Hematopoietic multipotent progenitor cell treated with erythropoietin and hydrocortisone succinate and interleukin-3 and kit ligand, for 4 days (in vitro differentiated cells): ENCODE results near the gene ITGA3.

Experiments used
- DNase-seq: peaks from one replicate; pipeline ENCODE4 v3.0.0-alpha.2; 2015

The ITGA3 gene

DNA sequence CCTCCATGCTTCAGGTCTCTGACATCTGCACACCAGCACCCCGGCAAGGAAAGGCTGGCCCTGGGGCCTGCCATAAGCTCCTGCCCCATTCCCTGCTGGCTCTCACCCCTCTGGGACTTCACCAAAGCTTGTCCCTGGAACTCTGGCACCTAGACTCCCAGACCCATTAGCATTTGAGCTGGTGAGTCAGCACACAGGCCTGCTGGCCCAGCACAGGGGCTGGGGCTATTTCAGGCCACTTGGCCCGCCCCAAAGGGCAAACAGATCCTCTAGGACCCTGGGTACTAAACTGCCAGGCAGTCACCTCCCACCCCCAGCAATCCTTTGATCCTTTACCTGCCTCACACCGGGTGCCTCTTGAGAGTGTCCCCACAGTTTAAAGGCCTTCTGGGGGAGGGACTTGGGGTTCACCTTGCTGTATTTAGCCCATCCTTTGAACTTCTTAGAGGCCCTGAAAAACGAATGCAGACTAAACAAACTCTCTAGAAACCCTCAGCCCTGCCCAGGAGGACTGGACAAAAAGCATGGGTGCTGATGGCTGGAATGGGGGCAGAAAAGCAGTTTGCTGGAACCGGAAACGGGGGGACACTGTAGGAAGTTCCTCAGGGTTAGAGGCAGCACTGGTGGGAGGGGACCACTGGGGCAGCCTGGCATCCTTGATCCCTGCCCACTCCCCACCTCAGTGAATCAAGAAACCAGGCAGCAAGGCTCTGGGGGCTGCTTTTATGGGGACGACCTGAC lies 77.3 kb downstream of the ITGA3 start:
- no peak for DNase-seq

DNA sequence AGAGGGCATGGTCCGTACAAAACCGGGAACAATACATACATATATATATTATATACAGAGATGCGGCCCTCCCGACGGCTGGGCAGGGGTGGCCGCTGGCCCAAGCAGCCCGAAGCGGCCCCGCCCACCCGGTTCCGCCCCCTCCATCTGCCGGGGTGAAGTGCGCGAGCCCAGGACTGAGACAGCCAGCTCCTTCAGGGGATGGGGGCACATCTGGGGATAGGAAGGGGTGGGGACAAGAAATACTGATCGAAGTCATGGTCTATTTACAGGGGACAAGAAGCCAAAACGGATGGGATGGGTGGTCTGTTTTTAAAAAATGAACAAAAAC lies 77.8 kb downstream of the ITGA3 start:
- DNase-seq: no peak

DNA sequence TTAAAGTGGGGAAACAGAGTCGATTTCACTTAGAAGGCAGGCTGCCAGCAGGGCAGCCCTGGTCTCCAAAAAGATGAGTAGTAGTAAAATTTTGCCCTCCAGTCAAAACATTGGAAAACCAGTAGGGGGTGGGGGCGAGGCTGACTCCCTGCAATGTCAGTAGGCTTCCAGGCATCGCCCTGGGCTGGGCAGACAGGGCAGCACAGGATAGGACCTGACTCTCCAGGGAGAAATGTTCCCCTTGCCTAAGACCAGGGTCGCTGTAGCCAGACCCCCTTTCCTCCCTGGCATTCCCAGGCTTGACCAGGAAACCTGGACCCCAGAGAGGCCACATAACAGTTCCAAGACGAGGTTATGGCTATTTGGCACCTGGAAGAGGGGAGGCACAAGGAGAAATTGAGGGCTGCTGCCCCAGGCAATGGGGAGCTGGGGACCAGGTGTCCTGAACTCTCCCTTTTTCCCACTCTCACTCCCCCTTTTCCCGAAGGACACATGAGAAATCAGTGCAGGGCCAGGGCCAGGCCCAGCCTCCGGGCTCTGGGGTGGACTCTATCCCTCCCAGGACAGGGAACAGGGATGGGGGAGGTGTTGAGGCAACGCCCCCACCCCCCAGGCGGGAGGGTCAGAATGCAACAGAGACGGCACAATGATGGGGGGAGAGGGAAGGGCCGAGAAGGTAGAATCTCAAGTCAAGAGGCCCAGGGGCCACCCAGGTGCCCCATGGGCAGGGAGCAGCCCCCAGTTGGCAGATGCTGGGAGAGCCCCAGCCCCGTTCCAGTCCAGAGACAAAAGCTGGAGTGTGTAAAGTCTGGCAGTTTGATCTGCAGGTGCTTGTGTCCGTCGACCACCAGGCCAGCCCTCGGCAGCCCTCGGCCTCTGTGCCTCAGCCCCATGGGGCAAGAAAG lies 78.5 kb downstream of the ITGA3 start:
- no peak for DNase-seq

DNA sequence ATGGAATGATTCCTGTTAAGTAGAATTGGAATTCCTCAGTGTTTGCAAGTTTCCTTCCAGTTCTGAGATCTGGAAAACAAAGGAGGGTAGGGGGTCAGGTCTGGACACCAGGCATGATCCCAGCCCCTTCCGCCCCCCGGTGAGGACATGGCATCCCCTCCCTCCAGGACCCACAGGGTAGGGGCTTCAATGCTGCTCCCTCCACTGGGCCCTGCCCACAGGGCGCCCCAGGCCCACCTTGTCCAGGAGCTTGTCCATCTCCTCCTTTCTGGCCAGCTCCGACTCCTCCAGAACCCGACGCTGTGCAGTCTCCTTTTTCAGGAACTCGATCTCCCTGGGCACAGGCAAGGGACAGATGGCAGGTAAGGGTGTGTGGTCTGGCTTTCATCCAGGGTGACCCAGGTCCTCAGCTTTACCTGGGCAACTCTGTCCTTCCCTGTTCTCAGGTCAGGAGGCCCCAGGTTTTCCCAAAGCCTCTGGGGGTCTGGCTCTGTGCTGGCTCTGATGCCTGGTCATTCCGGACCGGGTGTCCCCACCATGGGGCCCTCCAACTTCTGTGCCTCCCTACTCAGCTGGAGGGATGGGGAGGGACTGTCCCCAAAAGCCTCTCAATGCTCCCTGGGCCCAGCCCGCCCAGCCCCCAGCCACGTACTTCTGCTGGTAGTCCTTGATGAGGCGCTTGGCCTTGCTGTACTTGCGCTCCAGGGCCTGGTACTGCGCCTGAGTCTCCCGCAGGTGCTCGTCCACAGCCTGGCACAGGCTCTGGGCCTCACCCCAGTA lies 79.6 kb downstream of the ITGA3 start:
- no peak for DNase-seq

DNA sequence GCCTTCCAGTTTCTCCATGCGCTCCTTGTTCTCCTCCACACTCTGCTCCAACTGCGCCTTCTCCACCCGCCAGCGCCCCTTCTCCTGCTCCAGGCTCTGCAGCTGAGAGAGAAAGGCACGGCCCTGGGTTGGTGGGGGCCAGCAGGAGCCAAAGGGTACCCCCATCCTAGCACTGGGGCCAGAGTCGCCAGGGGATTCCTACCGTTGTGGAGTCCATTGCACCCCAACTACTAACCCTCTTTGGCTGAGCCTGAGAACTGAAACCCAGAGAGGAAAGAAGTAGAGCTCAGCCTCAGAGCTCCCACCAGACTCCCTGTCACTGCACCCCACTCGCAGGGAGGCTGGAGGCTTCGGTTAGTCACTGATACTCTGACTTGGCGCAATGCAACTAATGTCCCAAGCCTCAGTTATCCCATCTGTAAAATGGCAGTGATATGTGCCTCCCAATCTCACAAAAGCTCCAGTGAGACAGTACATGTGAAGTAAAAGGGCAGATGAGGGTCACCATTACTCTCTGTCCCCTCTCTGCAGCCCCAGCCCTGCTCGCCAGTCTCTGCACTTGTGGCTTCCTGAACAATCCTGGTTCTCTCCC lies 80.3 kb downstream of the ITGA3 start:
- no peak for DNase-seq

DNA sequence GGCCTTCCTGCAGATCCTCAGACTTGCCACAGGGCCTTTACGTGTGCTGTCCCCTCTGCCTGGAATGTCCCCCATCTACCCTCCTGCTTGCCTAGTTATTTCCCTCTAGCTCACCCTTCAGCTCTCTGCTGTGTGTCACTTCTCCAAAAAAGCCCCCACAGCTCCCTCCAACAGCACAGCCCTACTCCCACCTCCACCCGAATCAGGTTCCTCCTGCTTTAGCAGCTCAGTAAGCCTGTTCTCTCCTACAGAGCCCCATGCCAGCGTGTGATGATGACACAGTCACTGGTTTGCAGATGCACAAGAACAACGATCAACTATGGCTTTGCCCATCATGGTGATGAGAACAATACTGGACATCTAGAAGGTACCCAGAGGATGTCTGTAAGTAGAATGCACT lies 81.1 kb downstream of the ITGA3 start:
- DNase-seq: no peak

DNA sequence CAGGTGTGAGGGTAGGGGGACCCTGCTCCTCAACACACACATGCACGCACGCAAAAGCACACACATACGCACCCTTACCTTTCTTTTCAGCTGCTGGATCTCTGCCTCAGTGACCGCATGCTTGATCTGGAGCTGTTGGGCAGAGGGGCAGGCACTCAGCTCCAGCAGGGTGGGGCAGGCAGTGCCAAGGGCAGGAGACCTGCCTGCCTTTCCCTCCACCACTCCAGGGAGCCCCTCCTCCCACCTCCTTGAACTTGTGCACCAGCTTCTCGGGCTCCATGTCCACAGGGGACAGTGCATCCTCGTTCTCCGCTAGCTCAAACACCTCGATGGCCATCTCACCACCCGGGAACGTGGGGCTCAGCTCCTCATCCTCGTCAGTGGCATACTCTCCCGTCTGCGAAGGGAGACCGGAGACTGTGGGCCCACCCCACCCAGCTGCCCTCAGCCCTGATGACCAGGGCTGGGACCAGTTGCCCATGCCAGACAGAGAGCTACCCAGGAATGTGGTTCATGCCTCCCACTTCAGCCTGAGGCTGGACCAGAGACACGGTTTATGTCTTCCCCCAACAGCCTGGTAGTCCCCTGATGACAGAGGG lies 83.4 kb downstream of the ITGA3 start:
- no peak for DNase-seq
